HepG2 (cell line): ENCODE results near the gene SLC2A2. TPM values are rescaled to one million over a fixed set of nuclear protein-coding genes. Genes with fewer than 3 reads are reported as not detected.

Source experiments
- ATF7 ChIP-seq, 2 experiments: fragments of 450-650 bp in 1 of 2; sonication (generic) in 1 of 2; formaldehyde crosslinking in 1 of 2; IDR thresholded peaks; 2 replicates each; pipeline versions ENCODE4 v1.4.0 to v1.6.1; 2016 to 2020; ENCODE audit warnings: antibody characterized with exemption in 1 of 2, mild to moderate bottlenecking in 1 of 2, missing genetic modification reagents in 1 of 2
- BRD4 ChIP-seq: sonication (generic); formaldehyde crosslinking; IDR thresholded peaks from 2 replicates; pipeline ENCODE4 v1.4.0; 2020; ENCODE audit warnings: missing genetic modification reagents
- DMAP1 ChIP-seq: IDR thresholded peaks from 2 replicates; pipeline ENCODE4 v1.6.1; 2016
- ELF1 ChIP-seq: sonication (generic); formaldehyde crosslinking; IDR thresholded peaks from 2 replicates; pipeline ENCODE4 v1.4.0; 2020; ENCODE audit warnings: missing genetic modification reagents
- GABPA ChIP-seq, 2 experiments: IDR thresholded peaks; 2 replicates each; pipeline ENCODE4 v1.6.1; 2011 to 2016; ENCODE audit warnings: low read depth in 2 of 2, low read length in 1 of 2, missing biosample characterization in 1 of 2, missing genetic modification characterization in 1 of 2
- HNRNPH1 ChIP-seq: fragments of 200-400 bp; formaldehyde crosslinking; optimal IDR thresholded peaks from 2 replicates; pipeline ENCODE3; 2017; ENCODE audit warnings: mild to moderate bottlenecking, low read depth, low read length
- HOXD1 ChIP-seq: sonication (generic); formaldehyde crosslinking; IDR thresholded peaks from 2 replicates; pipeline ENCODE4 v1.5.0; 2020; ENCODE audit warnings: missing genetic modification reagents
- LRRFIP1 ChIP-seq: sonication (generic); formaldehyde crosslinking; conservative IDR thresholded peaks from 2 replicates; pipeline ENCODE4 v1.4.0; 2020; ENCODE audit warnings: missing genetic modification reagents
- MIER3 ChIP-seq: IDR thresholded peaks from 2 replicates; pipeline ENCODE4 v1.6.1; 2016; ENCODE audit warnings: missing compliant biosample characterization, borderline replicate concordance
- MNT ChIP-seq: fragments of 450-650 bp; IDR thresholded peaks from 2 replicates; pipeline ENCODE4 v1.6.1; 2016
- PATZ1 ChIP-seq: sonication (generic); formaldehyde crosslinking; IDR thresholded peaks from 2 replicates; pipeline ENCODE4 v1.4.0; 2020; ENCODE audit warnings: missing genetic modification reagents
- SAP130 ChIP-seq: IDR thresholded peaks from 2 replicates; pipeline ENCODE4 v1.6.1; 2016; ENCODE audit warnings: low read depth
- TGIF2 ChIP-seq: IDR thresholded peaks from 2 replicates; pipeline ENCODE4 v1.6.1; 2016; ENCODE audit warnings: control low read depth, missing compliant biosample characterization
- ZNF235 ChIP-seq: sonication (generic); formaldehyde crosslinking; IDR thresholded peaks from 2 replicates; pipeline ENCODE4 v1.8.1; 2023; ENCODE audit warnings: mild to moderate bottlenecking, missing genetic modification reagents, borderline replicate concordance
- ZNF367 ChIP-seq: sonication (generic); formaldehyde crosslinking; IDR thresholded peaks from 2 replicates; pipeline ENCODE4 v1.4.0; 2020; ENCODE audit warnings: missing genetic modification reagents, borderline replicate concordance
- ZNF761 ChIP-seq: sonication (generic); formaldehyde crosslinking; conservative IDR thresholded peaks from 2 replicates; pipeline ENCODE4 v1.4.0; 2020; ENCODE audit warnings: mild to moderate bottlenecking, missing genetic modification reagents
- ZNF766 ChIP-seq: sonication (generic); formaldehyde crosslinking; IDR thresholded peaks from 2 replicates; pipeline ENCODE4 v1.5.0; 2020; ENCODE audit warnings: missing genetic modification reagents, borderline replicate concordance
- ZNF770 ChIP-seq: sonication (generic); formaldehyde crosslinking; IDR thresholded peaks from 2 replicates; pipeline ENCODE4 v1.5.0; 2020; ENCODE audit warnings: mild to moderate bottlenecking, missing genetic modification reagents
- ZNF891 ChIP-seq: sonication (generic); formaldehyde crosslinking; IDR thresholded peaks from 2 replicates; pipeline ENCODE4 v1.5.0; 2020; ENCODE audit warnings: mild to moderate bottlenecking, missing genetic modification reagents
- ZSCAN20 ChIP-seq: sonication (generic); formaldehyde crosslinking; IDR thresholded peaks from 2 replicates; pipeline ENCODE4 v1.4.0; 2020; ENCODE audit warnings: missing genetic modification reagents, mild to moderate bottlenecking, borderline replicate concordance
- polyA plus RNA-seq, 8 experiments: library from polyadenylated mRNA; depleted of rRNA in 3 of 8; stranded (reverse) in 7 of 8; unstranded in 1 of 8; fragments of >200 nt; fragmentation: Illumina TruSeq in 4 of 8; extraction: Trizol in 4 of 8; gene quantifications; 2 replicates each; pipeline versions ENCODE4 v1.2.1 to v1.2.3, GENCODE V29; 2011 to 2016; ENCODE audit warnings: low read depth in 4 of 8, missing spikeins in 1 of 8, mixed read lengths in 1 of 8; ENCODE audit not compliant: insufficient read depth in 1 of 8
- total RNA-seq, 5 experiments: library from RNA; depleted of rRNA; stranded (reverse); fragments of >200 nt; fragmentation: Illumina TruSeq; extraction: Trizol; gene quantifications; 2 replicates each; pipeline ENCODE4 v1.2.3, GENCODE V29; 2016; ENCODE audit warnings: low read depth in 1 of 5

SLC2A2 gene
- total and polyA plus RNA-seq, 2 of the 13 experiments (the other 11 are each of a cell fraction or from before 2014, with no cell fraction given): 19.5 to 23.2 TPM

GRCh38 chr3:170997961-170998913 lies 28.3 kb downstream of the SLC2A2 start (continued):
- TF ChIP-seq ZNF770 (CRISPR knock-in tag) (no peak), LRRFIP1 (CRISPR knock-in tag) (no peak), BRD4 (CRISPR knock-in tag) (peak; percentile 90), MIER3 (CRISPR knock-in tag) (peak; percentile 35; the same call in 1 of the 2 replicates), PATZ1 (0 out of 2 replicates have a peak, but pooled peaks have one; percentile 16), MNT (no peak), ZNF761 (CRISPR knock-in tag) (peak; percentile 37; the same call in 1 of the 2 replicates), TGIF2 (no peak), ELF1 (CRISPR knock-in tag) (no peak), ATF7 (IDR thresholded peaks at IDR 0.05) (no peak), ATF7 (CRISPR knock-in tag; IDR thresholded peaks at IDR 0.05) (no peak), ZNF367 (no peak), GABPA (IDR thresholded peaks at IDR 0.05; ENCODE audit: low read depth, low read length) (no peak), GABPA (CRISPR knock-in tag; IDR thresholded peaks at IDR 0.05; ENCODE audit: low read depth) (peak; percentile 24; the same call in 1 of the 2 replicates), HOXD1 (CRISPR knock-in tag) (peak; percentile 40; the same call in 1 of the 2 replicates), ZSCAN20 (CRISPR knock-in tag) (no peak), HNRNPH1 (no peak), SAP130 (CRISPR knock-in tag) (peak; percentile 50), ZNF766 (CRISPR knock-in tag) (no peak), ZNF891 (CRISPR knock-in tag) (no peak), DMAP1 (CRISPR knock-in tag) (peak; percentile 63; the same call in 1 of the 2 replicates), ZNF235 (no peak)
